OCI-LY1 (cell line): ENCODE results near the gene DMAC2L.

Experiments used
- H2AFZ ChIP-seq: fragments of 200-600 bp; sonication (generic), shearing (Covaris generic); 2 replicates; pipeline ENCODE4 v1.6.0; 2014; ENCODE audit warnings: antibody characterized with exemption, mild to moderate bottlenecking, low read length
- H3F3A ChIP-seq: fragments of 200-600 bp; sonication (generic), shearing (Covaris generic); 2 replicates; pipeline ENCODE4 v1.6.0; 2014; ENCODE audit warnings: mild to moderate bottlenecking, antibody characterized with exemption, low read length, moderate library complexity; ENCODE audit not compliant: insufficient read depth
- H3K27ac ChIP-seq: fragments of 200-600 bp; sonication (generic); 2 replicates; pipeline ENCODE4 v1.5.1; 2014; ENCODE audit warnings: low read length, mixed run types, mild to moderate bottlenecking, low read depth; ENCODE audit not compliant: poor library complexity, severe bottlenecking
- H3K27me3 ChIP-seq: fragments of 200-600 bp; sonication (generic); 2 replicates; pipeline ENCODE4 v1.6.0; 2014; ENCODE audit warnings: antibody characterized with exemption, mild to moderate bottlenecking, low read length, moderate library complexity; ENCODE audit not compliant: insufficient read depth
- H3K36me3 ChIP-seq: fragments of 200-600 bp; sonication (generic); 2 replicates; pipeline ENCODE4 v1.6.1; 2014; ENCODE audit warnings: mild to moderate bottlenecking, antibody characterized with exemption, low read length, moderate library complexity, mixed read lengths; ENCODE audit not compliant: insufficient read depth
- H3K4me1 ChIP-seq: fragments of 200-600 bp; sonication (generic); 2 replicates; pipeline ENCODE4 v1.5.1; 2014; ENCODE audit warnings: mild to moderate bottlenecking, low read length, moderate library complexity; ENCODE audit not compliant: insufficient read depth, severe bottlenecking
- H3K4me2 ChIP-seq: fragments of 200-600 bp; sonication (generic), shearing (Covaris generic); 2 replicates; pipeline ENCODE4 v1.6.1; 2014; ENCODE audit warnings: low read length
- H3K4me3 ChIP-seq: fragments of 200-600 bp; sonication (generic); 2 replicates; pipeline ENCODE4 v1.5.1; 2014; ENCODE audit warnings: low read length, low read depth, mild to moderate bottlenecking, mixed read lengths; ENCODE audit not compliant: poor library complexity, severe bottlenecking
- H3K79me2 ChIP-seq: fragments of 200-600 bp; shearing (Covaris generic); 2 replicates; pipeline ENCODE4 v1.6.1; 2016; ENCODE audit warnings: mixed run types, low read length, mixed read lengths; ENCODE audit not compliant: insufficient read depth
- H3K9ac ChIP-seq: fragments of 200-600 bp; sonication (generic), shearing (Covaris generic); 2 replicates; pipeline ENCODE4 v1.6.1; 2014; ENCODE audit warnings: mild to moderate bottlenecking, low read length, mixed read lengths
- H3K9me2 ChIP-seq: fragments of 200-600 bp; sonication (generic), shearing (Covaris generic); 2 replicates; pipeline ENCODE4 v1.6.1; 2014; ENCODE audit warnings: low read depth, mild to moderate bottlenecking, low read length, mixed read lengths
- H3K9me3 ChIP-seq: fragments of 200-600 bp; shearing (Covaris generic); 2 replicates; pipeline ENCODE4 v1.6.1; 2014; ENCODE audit warnings: low read length, mixed read lengths
- H4K20me1 ChIP-seq: fragments of 200-600 bp; sonication (generic), shearing (Covaris generic); 2 replicates; pipeline ENCODE4 v1.6.0; 2016; ENCODE audit warnings: mild to moderate bottlenecking, low read length; ENCODE audit not compliant: insufficient read depth
- CTCF ChIP-seq: fragments of 200-600 bp; sonication (generic), shearing (Covaris generic); IDR thresholded peaks from 2 replicates; pipeline ENCODE4 v1.5.1; 2017; ENCODE audit warnings: mild to moderate bottlenecking, antibody characterized with exemption, low read length, moderate library complexity, mixed read lengths
- EZH2 ChIP-seq: fragments of 200-600 bp; sonication (generic), shearing (Covaris generic); IDR thresholded peaks from 2 replicates; pipeline ENCODE4 v1.8.0; 2017; ENCODE audit warnings: borderline replicate concordance, mixed run types, mild to moderate bottlenecking, antibody characterized with exemption, low read length, moderate library complexity, mixed read lengths

DMAC2L gene

GRCh38 chr14:50265029-50265428, 47.1 kb upstream of the DMAC2L start:
- H3K4me2 ChIP-seq, result no peak overlapping the region
- H3K27me3 ChIP-seq, result no peaks in the 10 kb centered on the region
- H3K4me3 ChIP-seq, result no peak overlapping the region
- H3K9ac ChIP-seq, result no peak overlapping the region
- H2AFZ ChIP-seq, result no peak overlapping the region
- H3K9me3 ChIP-seq, result no peaks in the 10 kb centered on the region
- H3K27ac ChIP-seq, result no peak overlapping the region
- no peaks in the 10 kb centered on the region for H3K79me2 ChIP-seq
- TF ChIP-seq CTCF (no peak), EZH2 (no peak)
- H3F3A ChIP-seq, result no peaks in the 10 kb centered on the region
- H3K4me1 ChIP-seq, result no peaks in the 10 kb centered on the region
- peaks cover 4% of the 10 kb centered on the region; the same call in 1 of the 2 replicates for H3K36me3 ChIP-seq
- no peaks in the 10 kb centered on the region for H3K9me2 ChIP-seq
- H4K20me1 ChIP-seq, result no peaks in the 10 kb centered on the region

GRCh38 chr14:50270932-50271331, 41.2 kb upstream of the DMAC2L start:
- no peak overlapping the region for H3K27ac ChIP-seq
- H2AFZ ChIP-seq, result no peak overlapping the region
- H3K79me2 ChIP-seq, result no peaks in the 10 kb centered on the region
- H3K4me1 ChIP-seq, result no peaks in the 10 kb centered on the region
- H3K4me2 ChIP-seq, result no peak overlapping the region
- no peaks in the 10 kb centered on the region for H4K20me1 ChIP-seq
- no peak overlapping the region for H3K9ac ChIP-seq
- no peaks in the 10 kb centered on the region for H3K9me2 ChIP-seq
- H3K9me3 ChIP-seq, result no peaks in the 10 kb centered on the region
- TF ChIP-seq CTCF (no peak), EZH2 (no peak)
- no peaks in the 10 kb centered on the region for H3F3A ChIP-seq
- peaks cover 9% of the 10 kb centered on the region; the same call in 1 of the 2 replicates for H3K36me3 ChIP-seq
- H3K27me3 ChIP-seq, result no peaks in the 10 kb centered on the region
- no peak overlapping the region for H3K4me3 ChIP-seq

- no peaks in the 10 kb centered on the region for H3K27me3 ChIP-seq
- no peak overlapping the region for H3K9ac ChIP-seq
- no peaks in the 10 kb centered on the region for H3K9me3 ChIP-seq
- H3K27ac ChIP-seq, result no peak overlapping the region
- TF ChIP-seq EZH2, result no peak
- no peak for TF ChIP-seq CTCF
- H3K4me2 ChIP-seq, result no peak overlapping the region
- H3K36me3 ChIP-seq, result peaks cover 14% of the 10 kb centered on the region; the same call in 1 of the 2 replicates
- H4K20me1 ChIP-seq, result no peaks in the 10 kb centered on the region
- H2AFZ ChIP-seq, result no peak overlapping the region
- H3K9me2 ChIP-seq, result no peaks in the 10 kb centered on the region
- no peaks in the 10 kb centered on the region for H3K79me2 ChIP-seq
- no peaks in the 10 kb centered on the region for H3F3A ChIP-seq
- H3K4me1 ChIP-seq, result no peaks in the 10 kb centered on the region
- H3K4me3 ChIP-seq, result no peak overlapping the region
These were observed 39.6 kb upstream of the DMAC2L start for GRCh38 chr14:50272498-50272897.
